Measurements from ENCODE around the gene CA4.

DNA sequence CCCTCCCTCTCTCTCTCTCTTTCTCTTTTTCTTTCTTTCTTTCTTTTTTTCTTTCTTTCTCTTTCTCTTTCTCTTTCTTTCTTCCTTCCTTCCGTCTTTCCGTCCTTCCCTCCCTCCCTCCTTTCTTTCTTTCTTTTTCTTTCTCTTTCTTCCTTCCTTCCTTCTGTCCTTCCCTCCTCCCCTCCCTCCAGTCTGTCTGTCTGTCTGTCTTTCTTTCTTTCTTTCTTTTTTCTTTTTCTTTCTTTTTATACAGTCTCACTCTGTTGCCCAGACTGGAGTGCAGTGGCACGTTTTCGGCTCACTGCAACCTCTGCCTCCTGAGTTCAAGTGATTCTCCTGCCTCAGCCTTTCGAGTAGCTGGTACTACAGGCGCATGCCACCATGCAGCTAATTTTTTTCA lies 14.4 kb downstream of the CA4 start:
- TF ChIP-seq POLR2A (IDR thresholded peaks at IDR 0.05; ENCODE audit: low read depth) (no peak), POLR2AphosphoS5 (IDR thresholded peaks at IDR 0.05) (no peak)
- TF ChIP-seq, protein P1, sequence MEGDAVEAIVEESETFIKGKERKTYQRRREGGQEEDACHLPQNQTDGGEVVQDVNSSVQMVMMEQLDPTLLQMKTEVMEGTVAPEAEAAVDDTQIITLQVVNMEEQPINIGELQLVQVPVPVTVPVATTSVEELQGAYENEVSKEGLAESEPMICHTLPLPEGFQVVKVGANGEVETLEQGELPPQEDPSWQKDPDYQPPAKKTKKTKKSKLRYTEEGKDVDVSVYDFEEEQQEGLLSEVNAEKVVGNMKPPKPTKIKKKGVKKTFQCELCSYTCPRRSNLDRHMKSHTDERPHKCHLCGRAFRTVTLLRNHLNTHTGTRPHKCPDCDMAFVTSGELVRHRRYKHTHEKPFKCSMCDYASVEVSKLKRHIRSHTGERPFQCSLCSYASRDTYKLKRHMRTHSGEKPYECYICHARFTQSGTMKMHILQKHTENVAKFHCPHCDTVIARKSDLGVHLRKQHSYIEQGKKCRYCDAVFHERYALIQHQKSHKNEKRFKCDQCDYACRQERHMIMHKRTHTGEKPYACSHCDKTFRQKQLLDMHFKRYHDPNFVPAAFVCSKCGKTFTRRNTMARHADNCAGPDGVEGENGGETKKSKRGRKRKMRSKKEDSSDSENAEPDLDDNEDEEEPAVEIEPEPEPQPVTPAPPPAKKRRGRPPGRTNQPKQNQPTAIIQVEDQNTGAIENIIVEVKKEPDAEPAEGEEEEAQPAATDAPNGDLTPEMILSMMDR (IDR thresholded peaks at IDR 0.05): no peak

Data from esophagus muscularis mucosa (tissue), 3 donors.